ENCODE data around the gene DCAF7.

DCAF7 gene

GRCh38 chr17:63544467-63545301 is 5.6 kb upstream of the DCAF7 start:
- no peak for DNase-seq (ENCODE audit: low read depth in 2 of 2)

GRCh38 chr17:63546308-63547082 is 3.8 kb upstream of the DCAF7 start:
- no peak for DNase-seq (ENCODE audit: low read depth in 2 of 2)

DNA sequence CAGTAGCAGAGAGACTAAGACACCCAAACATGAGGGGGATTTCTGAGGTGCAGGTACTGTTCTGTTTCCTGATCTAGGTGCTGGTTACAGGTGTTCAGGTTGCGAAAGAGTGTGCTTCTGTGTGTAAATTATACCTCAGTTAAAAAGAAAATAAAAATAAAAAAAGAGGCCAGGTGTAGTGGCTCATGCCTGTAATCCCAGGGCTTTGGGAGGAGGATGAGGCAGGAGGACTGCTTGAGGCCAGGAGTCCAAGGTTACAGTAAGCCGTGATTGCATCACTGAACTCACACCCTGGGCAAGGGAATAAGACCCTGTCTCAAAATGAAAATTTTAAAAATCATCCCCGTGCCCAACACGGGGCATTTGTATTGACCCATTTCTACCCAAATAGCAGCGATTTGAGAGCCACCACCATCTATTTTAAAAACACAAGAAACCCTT is 3.2 kb upstream of the DCAF7 start:
- no peak for DNase-seq (ENCODE audit: low read depth in 2 of 2)

DNA sequence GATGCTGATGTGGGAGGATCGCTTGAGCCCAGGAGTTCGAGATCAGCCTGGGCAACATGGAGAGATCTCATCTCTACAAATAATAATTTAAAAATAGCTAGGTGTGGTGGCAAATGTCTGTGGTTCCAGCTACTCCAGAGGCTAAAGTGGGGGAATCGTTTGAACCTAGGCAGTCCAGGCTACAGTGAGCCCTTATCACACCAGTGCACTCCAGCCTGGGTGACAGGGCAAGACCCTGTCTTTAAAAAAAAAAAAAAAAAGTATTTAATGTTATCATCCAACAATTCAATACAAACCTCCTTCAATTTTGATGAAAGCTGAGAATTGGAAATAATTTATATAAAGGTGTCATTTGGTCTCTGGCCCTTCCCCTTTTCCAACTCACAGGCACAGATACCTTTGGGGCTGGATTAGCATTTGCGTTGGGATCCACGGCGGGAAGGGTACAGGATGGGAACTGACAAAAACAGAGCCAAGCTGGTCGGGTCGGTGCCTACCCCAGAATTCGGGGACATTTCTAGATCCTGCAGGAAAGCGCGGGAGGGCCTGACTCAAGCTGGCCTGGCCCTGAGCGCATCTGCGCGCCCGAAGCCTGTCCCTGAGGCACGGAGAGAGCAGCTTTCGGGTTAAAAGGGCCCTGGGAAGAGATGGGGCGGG is 860 bp upstream of the DCAF7 start:
- DNase-seq (ENCODE audit: low read depth in 2 of 2): no peak

GRCh38 chr17:63550817-63551639 is 751 bp downstream of the DCAF7 start:
- DNase-seq (ENCODE audit: low read depth in 2 of 2): no peak

DNA sequence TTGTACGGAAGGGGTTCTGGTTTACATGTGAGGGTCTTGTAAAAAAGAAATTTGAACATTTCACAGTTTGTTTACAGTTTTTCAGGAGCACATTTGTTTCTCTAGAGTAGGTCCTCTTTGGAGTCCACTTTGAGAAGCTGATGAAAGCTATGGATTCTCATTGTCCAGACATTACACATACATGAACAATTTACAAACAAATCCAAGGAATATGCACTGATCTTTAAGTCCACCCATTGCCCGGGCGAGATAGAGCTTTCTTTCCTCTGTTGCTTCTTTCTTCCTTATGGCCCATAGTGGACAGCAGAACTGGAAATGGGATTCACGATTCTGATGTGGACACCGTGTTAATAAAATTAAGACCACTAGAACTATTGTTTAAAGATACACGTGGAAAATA is 1.9 kb downstream of the DCAF7 start:
- no peak for DNase-seq (ENCODE audit: low read depth in 2 of 2)

DNA sequence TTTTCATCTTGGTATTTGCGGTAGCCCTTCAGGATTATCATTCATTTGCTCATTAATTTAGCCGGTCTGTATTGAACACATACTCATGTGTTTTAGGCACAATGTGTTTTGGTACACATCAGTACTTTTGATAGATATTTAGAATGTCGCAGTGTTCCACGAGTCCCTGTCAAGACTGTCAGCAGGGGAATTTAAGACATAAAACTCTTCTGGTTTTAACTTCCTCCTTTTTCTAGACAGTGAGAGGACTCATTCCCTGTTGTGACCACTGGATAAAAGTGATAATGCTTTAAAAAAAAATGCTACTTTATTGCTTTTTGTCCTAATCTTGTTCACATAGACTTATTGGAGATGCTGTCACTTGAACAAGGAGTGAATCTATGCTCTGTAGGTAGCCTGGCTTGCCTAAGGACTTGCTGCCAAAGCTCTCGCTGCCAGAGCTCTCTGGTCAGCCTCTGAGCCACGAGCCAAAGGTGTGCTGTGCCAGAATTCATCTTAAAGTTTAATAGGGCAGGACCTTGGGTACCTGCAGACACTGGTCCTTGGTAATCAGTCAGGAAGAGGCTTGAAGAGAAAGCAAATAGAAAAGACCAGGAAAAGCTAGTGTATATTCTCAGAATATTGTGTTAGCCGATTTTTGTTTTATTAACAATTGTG is 5.4 kb downstream of the DCAF7 start:
- no peak for DNase-seq (ENCODE audit: low read depth in 2 of 2)

DNA sequence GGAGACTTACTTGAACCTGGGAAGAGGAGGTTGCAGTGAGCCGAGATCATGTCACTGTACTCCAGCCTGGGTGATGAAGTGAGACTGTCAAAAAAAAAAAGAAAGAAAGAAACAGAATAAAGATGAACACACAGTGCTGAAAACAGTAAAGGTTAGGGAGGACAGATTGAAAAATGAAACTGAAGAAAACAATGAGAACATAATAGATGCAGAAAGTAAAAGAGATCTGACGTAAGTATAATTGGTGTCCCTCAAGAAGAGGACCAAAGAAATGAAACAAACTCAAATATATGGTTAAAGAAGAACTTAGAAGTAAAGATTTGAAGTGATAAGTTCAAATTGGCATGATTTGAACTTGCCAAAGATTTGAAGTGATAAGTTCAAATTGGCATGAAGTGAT is 7.1 kb downstream of the DCAF7 start:
- no peak for DNase-seq (ENCODE audit: low read depth in 2 of 2)

DNA sequence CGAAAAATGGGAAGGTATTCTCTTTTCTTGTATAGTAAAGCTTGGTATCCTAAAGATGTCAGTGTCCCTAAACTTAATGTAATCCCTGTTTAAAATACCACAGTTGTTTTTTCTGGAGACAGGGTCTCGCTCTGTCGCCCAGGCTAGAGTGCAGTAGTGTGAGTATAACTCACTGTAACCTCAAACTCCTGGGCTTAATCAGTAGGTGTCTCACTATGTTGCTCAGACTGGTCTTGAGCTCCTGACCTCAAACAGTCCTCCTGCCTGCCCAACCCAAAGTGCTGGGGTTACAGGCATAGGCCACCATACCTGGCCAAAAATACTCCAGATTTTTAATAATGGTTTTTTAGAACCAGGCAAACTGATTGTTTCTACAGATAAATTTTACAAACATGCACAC is 8.2 kb downstream of the DCAF7 start:
- no peak for DNase-seq (ENCODE audit: low read depth in 2 of 2)

- no peak for DNase-seq (ENCODE audit: low read depth in 2 of 2)
Measured at GRCh38 chr17:63561819-63562218, 11.5 kb downstream of the DCAF7 start.

GRCh38 chr17:63563339-63563738 is 13.1 kb downstream of the DCAF7 start:
- DNase-seq (ENCODE audit: low read depth in 2 of 2): no peak

GRCh38 chr17:63564562-63564961 is 14.3 kb downstream of the DCAF7 start:
- DNase-seq (ENCODE audit: low read depth in 2 of 2): no peak

GRCh38 chr17:63567229-63567628 is 17.0 kb downstream of the DCAF7 start:
- DNase-seq (ENCODE audit: low read depth in 2 of 2): no peak

DNA sequence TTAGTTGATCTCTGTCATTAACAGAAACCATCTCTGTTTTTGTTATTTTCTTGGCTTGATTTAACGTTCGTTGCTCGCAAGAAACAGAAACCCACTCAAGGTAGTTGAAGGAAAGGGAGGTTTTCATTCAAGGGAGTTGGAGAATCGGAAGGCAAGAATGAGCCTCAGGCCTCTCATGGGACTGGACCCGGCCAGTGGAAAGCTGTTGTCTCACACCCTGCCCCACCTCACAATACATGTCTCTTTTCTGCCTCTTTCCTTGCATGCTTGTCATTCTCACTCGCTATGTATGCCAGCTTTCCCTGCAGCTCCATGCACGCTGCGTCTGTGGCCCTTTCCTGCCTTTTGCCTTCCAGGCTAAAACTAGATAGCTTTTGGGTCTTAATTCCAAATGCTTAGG is 18.3 kb downstream of the DCAF7 start:
- no peak for DNase-seq (ENCODE audit: low read depth in 2 of 2)

DNA sequence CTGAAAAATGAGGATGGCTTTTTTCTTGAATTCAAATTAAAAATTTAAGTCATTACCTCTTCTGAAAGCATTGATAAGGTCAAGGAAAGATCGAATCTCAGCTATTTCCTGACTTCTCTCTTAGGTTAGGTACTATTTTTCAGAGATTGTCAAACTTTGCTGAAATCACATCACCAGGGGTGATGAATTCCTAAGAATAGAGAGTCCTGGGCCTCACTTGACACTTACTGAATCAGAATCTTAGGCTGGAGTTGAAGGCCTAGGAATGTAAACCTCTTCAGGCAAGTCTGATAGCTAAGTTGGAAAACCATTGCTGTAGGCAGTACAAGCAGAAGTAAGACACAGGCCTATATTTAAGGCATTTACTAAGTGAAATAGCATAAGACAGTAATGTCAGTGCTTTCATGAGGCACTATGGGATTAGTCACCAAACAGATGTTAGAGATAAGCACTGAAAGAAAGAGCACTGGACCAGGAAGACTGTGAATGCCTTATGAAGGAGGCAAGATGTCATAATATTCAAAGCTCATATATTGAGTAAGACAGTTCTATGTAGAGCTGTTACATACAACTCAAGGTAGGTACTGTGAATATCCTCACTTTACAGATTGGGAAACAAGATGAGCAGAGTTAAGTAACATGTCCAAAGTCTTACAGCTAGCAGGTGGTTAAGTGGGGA is 21.5 kb downstream of the DCAF7 start:
- no peak for DNase-seq (ENCODE audit: low read depth in 2 of 2)

- DNase-seq (ENCODE audit: low read depth in 2 of 2): no peak
Measured at GRCh38 chr17:63573634-63574033, 23.4 kb downstream of the DCAF7 start.

DNA sequence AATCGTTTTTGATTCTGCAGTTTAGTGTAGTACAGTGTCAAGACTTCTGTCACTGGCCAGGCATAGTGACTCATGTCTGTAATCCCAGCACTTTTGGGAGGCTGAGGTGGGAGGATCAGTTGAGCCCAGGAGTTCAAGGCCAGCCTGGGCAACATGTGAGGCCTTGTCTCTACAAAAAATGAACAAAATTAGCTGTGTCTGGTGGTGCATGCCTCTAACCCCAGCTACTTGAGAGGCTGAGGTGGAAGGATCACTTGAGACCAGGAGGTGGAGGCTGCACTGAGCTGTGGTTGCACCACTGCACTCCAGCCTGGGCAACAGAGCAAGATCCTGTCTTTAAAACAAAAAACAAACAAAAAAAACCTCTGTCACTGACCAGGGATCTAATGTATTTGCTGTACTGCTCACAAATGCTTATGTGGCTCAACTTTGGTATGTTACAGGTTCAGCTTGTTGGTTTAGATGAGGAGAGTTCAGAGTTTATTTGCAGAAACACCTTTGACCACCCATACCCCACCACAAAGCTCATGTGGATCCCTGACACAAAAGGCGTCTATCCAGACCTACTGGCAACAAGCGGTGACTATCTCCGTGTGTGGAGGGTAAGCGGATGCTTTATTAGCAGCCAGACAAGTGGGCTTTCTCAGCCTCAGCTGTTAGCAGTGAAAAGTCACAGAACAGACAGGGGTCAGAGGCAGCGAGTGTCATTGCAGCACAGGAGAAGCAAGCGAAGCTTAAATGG is 27.9 kb downstream of the DCAF7 start:
- DNase-seq (ENCODE audit: low read depth in 2 of 2): no peak

DNA sequence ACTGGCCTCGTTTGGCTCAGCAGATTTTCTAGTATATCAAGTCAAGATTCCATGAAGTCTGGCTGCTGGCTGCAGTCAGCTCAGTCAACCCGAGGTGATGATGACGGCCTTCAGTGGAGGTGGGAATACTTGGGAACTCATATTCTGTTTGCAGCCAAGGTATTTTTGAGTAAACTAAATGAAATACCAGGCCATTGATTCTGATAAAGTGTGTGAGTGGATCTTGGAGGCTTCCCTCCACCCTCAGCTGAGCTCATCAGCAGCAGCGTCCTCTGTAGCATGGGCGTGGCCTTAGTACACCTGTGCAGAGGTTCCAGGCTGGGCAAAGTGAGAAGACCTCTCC is 28.5 kb downstream of the DCAF7 start:
- no peak for DNase-seq (ENCODE audit: low read depth in 2 of 2)

DNA sequence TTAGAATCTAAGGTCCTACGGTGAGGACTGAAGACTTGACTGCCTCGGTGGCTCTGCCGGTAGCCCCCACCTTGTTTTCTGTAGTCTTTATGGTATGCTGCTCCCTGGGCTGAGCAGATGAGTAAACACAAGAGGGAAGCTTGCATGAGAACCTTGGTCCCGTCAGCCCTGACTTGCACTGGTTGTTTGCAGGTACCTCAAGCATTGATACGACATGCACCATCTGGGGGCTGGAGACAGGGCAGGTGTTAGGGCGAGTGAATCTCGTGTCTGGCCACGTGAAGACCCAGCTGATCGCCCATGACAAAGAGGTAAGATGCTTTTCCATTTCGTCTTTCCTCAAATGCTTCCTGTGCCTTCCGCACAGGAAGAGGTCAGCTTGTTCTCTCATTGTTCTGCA is 29.4 kb downstream of the DCAF7 start:
- DNase-seq (ENCODE audit: low read depth in 2 of 2): no peak

DNA sequence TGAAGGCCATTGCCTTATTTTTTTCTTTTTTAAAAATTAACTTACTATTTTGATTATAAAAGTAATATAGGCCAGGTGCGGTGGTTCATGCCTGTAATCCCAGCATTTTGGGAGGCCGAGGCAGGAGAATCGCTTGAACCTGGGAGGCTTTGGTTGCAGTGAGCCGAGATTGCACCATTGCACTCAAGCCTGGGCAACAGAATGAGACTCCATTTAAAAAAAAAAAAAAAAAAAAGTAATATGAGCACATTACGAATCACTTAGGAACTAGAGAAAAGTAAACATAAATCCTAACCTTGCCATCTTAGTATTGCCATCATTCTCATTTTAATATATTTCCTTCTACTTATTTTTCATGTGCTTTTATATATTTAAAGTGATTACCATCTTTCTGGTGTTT is 37.5 kb downstream of the DCAF7 start:
- no peak for DNase-seq (ENCODE audit: low read depth in 2 of 2)

Measured in stimulated activated CD8-positive, alpha-beta memory T cell treated with anti-CD3 and anti-CD28 coated beads, Interleukin-7, amount 100 ng/mL, for 4 hours (primary cell).